ENCODE data around the gene SESN1.

DNA sequence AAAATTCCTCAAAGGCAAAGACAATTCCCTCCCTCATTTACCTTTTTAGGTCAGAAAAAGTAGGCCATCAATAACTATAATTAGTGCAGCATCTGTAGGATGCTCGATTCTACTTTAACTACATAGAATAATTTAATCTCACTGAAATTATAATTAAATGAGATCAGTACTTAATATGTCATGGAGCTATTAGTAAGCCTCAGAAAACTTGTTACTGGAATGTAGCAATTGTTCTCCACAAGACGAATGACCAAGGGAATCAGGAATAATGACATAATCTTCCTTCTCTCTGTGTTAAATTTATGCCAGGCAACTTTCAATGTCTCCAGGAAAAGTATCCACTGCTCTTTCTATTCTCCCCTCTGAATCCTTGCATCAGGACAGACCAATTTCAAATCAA is 34.1 kb downstream of the SESN1 start:
- no peak for TF ChIP-seq EZH2 (IDR thresholded peaks at IDR 0.05)
- TF ChIP-seq, protein P1, sequence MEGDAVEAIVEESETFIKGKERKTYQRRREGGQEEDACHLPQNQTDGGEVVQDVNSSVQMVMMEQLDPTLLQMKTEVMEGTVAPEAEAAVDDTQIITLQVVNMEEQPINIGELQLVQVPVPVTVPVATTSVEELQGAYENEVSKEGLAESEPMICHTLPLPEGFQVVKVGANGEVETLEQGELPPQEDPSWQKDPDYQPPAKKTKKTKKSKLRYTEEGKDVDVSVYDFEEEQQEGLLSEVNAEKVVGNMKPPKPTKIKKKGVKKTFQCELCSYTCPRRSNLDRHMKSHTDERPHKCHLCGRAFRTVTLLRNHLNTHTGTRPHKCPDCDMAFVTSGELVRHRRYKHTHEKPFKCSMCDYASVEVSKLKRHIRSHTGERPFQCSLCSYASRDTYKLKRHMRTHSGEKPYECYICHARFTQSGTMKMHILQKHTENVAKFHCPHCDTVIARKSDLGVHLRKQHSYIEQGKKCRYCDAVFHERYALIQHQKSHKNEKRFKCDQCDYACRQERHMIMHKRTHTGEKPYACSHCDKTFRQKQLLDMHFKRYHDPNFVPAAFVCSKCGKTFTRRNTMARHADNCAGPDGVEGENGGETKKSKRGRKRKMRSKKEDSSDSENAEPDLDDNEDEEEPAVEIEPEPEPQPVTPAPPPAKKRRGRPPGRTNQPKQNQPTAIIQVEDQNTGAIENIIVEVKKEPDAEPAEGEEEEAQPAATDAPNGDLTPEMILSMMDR (IDR thresholded peaks at IDR 0.05) = no peak
- no peak for TF ChIP-seq EZH2phosphoT487 (IDR thresholded peaks at IDR 0.05)

All from neural progenitor cell (in vitro differentiated cells).